Activated naive CD4-positive, alpha-beta T cell treated with anti-CD3 and anti-CD28 coated beads, Interleukin-2, amount 50 U/mL, for 24 hours (primary cell): ENCODE data around the gene MCUB.
"Not testable (repeated sequence)": the region's sequence is repeated elsewhere in the genome, so short reads cannot be mapped to it uniquely, and the experiment has no call there.

Source experiments
- H3K27ac Mint-ChIP-seq: one replicate; pipeline ENCODE4 v1.8.0; 2021; ENCODE audit warnings: mild to moderate bottlenecking, mixed read lengths
- H3K27me3 Mint-ChIP-seq: one replicate; pipeline ENCODE4 v1.8.0; 2021; ENCODE audit warnings: mixed read lengths
- H3K36me3 Mint-ChIP-seq: one replicate; pipeline ENCODE4 v1.8.0; 2021; ENCODE audit warnings: mixed read lengths
- H3K4me1 Mint-ChIP-seq: one replicate; pipeline ENCODE4 v1.8.0; 2021; ENCODE audit warnings: mixed read lengths
- H3K4me3 Mint-ChIP-seq: one replicate; pipeline ENCODE4 v1.8.0; 2021; ENCODE audit warnings: mild to moderate bottlenecking, mixed read lengths
- H3K9me3 Mint-ChIP-seq: one replicate; pipeline ENCODE4 v1.8.0; 2021; ENCODE audit warnings: mixed read lengths

MCUB gene

DNA sequence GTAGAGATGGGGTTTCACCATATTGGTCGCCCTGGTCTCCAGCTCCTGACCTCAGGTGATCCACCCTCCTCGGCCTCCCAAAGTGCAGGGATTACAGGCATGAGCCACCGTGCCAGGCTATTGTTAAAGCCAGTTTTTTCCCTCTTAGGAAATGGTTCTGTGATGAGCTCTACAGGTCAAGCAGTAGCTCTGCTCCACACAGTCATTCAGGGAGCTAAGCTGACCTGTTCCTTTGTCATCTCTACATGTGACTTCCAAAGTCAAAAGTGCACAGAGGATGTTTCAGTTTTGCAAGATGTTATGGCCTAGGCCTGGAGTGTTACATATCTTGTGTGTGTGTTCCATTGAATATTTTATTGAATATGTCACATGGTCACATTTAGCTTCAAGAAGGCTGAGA, 11.4 kb downstream of the MCUB start:
- H3K4me3 Mint-ChIP-seq = no peak overlapping the region
- H3K27me3 Mint-ChIP-seq = no peaks in the 10 kb centered on the region
- H3K4me1 Mint-ChIP-seq = peaks cover 76% of the 10 kb centered on the region
- H3K27ac Mint-ChIP-seq = peak overlapping the region; percentile 60
- peaks cover 15% of the 10 kb centered on the region for H3K36me3 Mint-ChIP-seq
- H3K9me3 Mint-ChIP-seq = no peaks in the 10 kb centered on the region

DNA sequence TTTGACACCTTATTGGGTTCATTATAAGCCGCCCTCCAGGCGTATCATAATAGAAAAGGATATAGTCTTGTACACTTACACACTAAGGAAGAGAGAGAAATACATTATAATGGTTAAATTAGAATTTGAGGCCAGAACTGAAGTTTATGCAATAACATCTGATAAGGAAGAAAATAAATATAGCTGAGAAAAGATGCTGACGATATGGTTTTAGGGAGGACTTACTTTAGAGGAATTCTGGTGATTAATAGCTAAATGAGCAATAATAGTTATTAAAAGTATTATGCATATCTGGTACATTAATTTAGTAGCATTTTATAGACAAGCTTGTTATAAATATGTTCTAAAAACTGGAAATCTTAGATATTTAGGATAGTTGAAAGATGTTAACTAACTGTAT, 12.1 kb downstream of the MCUB start:
- Mint-ChIP-seq H3K27ac (no peak overlapping the region), H3K4me1 (peaks cover 75% of the 10 kb centered on the region), H3K27me3 (no peaks in the 10 kb centered on the region), H3K36me3 (peaks cover 15% of the 10 kb centered on the region), H3K4me3 (no peak overlapping the region), H3K9me3 (no peaks in the 10 kb centered on the region)

DNA sequence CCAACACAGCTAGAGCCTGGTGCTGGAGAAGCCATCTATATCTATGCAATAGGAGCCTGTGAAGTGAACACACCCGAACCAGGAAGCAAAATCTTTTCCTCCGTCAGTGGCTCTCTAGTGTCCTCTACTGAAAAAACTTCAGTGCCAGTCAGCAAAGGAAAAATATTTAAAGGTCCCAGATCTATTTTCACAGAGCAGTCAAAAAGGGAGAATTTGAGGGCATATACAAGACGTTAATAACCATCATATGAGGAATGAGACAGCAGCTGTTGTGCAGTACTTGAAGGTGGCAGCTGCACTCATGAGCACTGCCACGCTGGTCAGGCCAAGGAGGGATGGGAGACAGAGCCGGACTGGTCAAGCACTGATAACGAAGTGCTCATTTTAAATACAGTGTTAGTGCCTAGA, 14.4 kb downstream of the MCUB start:
- peak overlapping the region; percentile 49 for H3K4me3 Mint-ChIP-seq
- no peaks in the 10 kb centered on the region for H3K27me3 Mint-ChIP-seq
- peak overlapping the region; percentile 73 for H3K27ac Mint-ChIP-seq
- peaks cover 75% of the 10 kb centered on the region for H3K4me1 Mint-ChIP-seq
- no peaks in the 10 kb centered on the region for H3K9me3 Mint-ChIP-seq
- peaks cover 15% of the 10 kb centered on the region for H3K36me3 Mint-ChIP-seq

DNA sequence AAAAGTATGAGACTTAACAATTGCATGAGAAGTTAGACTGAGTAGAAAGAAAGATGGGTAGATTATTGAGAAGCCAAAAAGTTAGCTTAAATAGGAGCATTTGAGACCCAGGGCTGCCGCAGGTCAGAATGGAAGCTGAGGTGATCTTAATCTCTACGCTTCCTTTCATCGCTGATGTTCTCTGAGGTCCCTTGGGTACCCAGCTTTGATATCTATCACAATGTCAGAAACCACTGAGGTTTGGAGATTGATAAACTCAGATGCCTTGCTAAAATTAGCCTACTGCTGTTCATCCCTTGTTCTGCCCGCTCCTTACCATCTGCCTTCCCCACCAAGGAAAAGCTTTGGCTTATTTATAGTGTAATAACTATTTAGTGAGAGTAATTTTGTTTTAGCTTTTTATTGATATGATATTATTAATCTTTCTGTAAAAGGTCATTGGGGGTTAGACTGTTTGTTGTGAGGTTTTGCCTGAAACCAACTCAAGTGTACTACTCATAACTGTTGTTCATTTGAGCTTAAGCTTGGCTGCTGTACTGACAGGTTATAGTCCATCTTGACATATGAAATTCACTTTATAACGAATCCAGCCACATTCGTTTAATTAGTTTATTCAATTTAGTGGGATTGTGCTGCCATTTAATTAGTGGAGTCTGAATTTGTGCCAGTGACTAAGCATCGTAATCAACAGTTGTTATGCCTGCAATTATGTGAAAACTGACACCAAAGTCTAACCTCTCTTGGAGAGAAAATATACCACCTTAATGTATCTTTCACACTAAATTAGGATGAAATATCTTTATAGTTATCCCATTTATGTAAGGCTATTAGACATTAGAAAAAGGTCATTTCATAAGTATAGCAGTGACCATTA, 15.1 kb downstream of the MCUB start:
- peaks cover 70% of the 10 kb centered on the region for H3K4me1 Mint-ChIP-seq
- peak overlapping the region; percentile 73 for H3K27ac Mint-ChIP-seq
- peaks cover 15% of the 10 kb centered on the region for H3K36me3 Mint-ChIP-seq
- peak overlapping the region; percentile 49 for H3K4me3 Mint-ChIP-seq
- no peaks in the 10 kb centered on the region for H3K9me3 Mint-ChIP-seq
- H3K27me3 Mint-ChIP-seq = no peaks in the 10 kb centered on the region

DNA sequence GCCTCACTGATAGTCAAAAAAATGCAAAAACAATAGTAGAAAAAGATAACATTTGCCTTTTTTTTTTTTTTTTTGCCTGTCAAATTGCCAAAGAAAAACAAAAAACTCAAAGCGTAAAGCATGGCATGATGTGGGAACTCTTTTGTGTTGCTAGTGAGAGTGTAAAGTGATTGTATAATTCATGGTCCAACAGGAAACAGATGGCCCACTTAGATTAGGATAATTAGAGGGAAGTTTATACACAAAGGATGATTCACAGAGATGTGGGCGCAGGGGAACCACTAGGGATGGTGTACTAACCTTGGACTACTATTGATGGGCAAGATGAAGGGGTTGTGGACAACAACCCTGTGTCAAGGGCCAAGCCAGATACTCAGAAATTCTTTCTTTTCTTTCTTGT, 16.4 kb downstream of the MCUB start:
- H3K27ac Mint-ChIP-seq = peak overlapping the region; percentile 70
- peak overlapping the region; percentile 51 for H3K4me3 Mint-ChIP-seq
- H3K9me3 Mint-ChIP-seq = no peaks in the 10 kb centered on the region
- peaks cover 17% of the 10 kb centered on the region for H3K36me3 Mint-ChIP-seq
- no peaks in the 10 kb centered on the region for H3K27me3 Mint-ChIP-seq
- H3K4me1 Mint-ChIP-seq = peaks cover 69% of the 10 kb centered on the region

DNA sequence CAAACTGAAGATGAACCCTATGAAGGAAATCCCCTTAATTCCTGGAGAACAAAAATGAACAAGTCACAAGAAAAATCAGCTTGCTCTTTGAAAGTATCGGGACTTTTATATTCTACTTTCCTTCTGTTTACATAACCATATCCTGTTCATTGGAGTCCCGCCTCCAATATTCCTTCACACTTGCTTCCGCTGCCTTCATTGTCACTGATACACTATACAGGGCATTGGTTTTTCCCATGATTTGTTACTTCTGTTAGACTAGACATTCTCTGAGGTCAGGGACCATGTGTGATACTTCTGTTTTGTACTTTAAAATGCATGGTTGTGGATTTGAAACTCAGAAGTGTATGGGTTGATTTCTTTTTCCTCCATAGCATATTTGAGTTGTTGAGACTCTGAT, 18.8 kb downstream of the MCUB start:
- peaks cover 66% of the 10 kb centered on the region for H3K4me1 Mint-ChIP-seq
- H3K36me3 Mint-ChIP-seq = peaks cover 20% of the 10 kb centered on the region
- H3K9me3 Mint-ChIP-seq = no peaks in the 10 kb centered on the region
- H3K27ac Mint-ChIP-seq = peak overlapping the region; percentile 84
- H3K27me3 Mint-ChIP-seq = no peaks in the 10 kb centered on the region
- peak overlapping the region; percentile 42 for H3K4me3 Mint-ChIP-seq

DNA sequence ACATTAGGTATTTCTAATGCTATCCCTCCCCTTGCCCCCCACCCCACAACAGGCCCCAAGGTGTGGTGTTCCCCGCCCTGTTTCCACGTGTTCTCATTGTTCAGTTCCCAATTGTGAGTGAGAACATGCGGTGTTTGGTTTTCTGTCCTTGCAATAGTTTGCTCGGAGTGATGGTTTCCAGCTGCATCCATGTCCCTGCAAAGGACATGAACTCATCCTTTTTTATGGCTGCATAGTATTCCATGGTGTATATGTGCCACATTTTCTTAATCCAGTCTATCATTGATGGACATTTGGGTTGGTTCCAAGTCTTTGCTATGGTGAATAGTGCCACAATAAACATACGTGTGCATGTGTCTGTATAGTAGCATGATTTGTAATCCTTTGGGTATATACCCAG, 20.0 kb downstream of the MCUB start:
- not testable (repeated sequence) for H3K4me3 Mint-ChIP-seq, H3K9me3 Mint-ChIP-seq

DNA sequence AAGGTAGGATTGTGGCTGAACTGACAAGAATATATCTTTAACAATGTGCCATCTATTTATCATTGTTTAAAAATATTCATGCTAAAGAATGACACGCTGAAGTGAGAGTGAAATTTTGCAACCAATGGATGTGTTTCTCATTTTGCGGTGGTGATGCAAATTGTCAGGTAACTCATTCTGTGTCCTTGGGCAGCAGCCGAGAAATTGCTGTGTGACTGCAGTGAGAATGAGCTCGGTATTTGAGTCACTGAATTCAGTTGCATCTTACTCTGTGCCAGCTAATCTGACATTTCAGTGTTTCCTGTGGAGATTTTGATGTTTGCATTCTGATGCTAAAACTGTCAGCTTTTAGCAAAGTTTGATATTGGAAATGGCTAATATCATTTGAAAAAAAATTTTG, 28.1 kb downstream of the MCUB start:
- Mint-ChIP-seq H3K4me3 (peak overlapping the region; percentile 43), H3K4me1 (peaks cover 78% of the 10 kb centered on the region), H3K36me3 (peaks cover 10% of the 10 kb centered on the region), H3K9me3 (no peaks in the 10 kb centered on the region), H3K27me3 (no peaks in the 10 kb centered on the region), H3K27ac (peak overlapping the region; percentile 92)

More for the DNA sequence above, 20.0 kb downstream of the MCUB start:
- Mint-ChIP-seq H3K36me3 (peaks cover 20% of the 10 kb centered on the region), H3K4me1 (peaks cover 66% of the 10 kb centered on the region)
- not testable (repeated sequence) for H3K27ac Mint-ChIP-seq, H3K27me3 Mint-ChIP-seq

DNA sequence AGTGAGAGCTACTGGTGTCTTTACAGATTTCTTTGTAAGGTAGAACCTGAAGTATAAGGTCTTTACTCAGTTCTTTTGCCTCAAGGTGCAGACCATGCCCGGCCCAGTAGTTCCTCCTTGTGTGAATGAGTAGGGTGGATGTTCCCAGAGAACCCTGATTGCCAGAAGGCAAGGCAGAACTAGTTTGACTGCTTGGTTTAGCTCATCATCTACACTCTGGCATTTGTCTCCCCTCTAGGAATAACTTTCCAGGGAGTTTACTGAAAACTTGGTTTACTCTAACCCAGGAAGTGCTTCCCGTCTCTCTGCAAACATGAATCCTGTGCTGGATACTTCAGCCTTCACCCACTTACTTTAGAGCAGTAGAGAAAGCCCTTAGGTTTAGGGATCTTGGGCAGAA, 29.1 kb downstream of the MCUB start:
- Mint-ChIP-seq H3K36me3 (peaks cover 6% of the 10 kb centered on the region), H3K9me3 (no peaks in the 10 kb centered on the region), H3K4me1 (peaks cover 73% of the 10 kb centered on the region), H3K27me3 (no peaks in the 10 kb centered on the region), H3K27ac (peak overlapping the region; percentile 92), H3K4me3 (peak overlapping the region; percentile 57)

DNA sequence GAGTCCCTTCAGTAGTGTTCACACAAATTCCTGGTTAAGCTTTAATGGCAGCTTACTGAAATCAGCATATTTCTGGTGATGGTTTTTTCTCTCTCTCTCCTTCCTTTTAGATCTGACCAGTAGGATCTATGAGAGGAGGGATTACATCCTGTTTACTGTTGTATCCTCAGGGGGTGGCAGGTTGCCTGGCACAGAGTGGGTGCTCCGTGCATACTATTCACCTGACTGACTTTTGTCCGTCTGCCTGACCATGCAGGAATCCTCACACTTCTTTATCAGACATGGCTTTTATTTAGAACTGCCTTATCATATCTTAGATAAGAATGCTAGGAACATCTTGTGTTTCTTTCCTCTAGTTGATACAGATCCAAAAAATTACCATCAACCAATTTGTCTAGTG, 29.6 kb downstream of the MCUB start:
- peak overlapping the region; percentile 57 for H3K4me3 Mint-ChIP-seq
- peak overlapping the region; percentile 92 for H3K27ac Mint-ChIP-seq

DNA sequence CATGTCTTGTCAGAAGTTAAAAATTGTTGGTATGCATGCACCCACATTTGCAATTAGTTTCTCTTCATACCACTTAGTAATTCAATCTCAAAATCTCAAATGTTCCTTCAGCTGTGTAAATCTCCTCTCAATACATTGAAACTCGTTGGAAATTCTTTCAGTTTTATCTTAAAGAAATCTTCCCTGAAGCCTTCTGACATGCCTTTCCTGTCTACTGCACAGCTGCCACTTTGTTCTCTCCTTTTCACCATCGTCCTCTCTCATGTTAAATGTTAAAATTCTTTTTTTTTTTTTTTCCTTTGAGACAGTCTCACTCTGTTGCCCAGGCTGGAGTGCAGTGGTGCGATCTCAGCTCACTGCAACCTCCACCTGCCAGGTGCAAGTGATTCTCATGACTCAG, 30.9 kb downstream of the MCUB start:
- H3K9me3 Mint-ChIP-seq = no peaks in the 10 kb centered on the region
- peak overlapping the region; percentile 8 for H3K4me3 Mint-ChIP-seq
- H3K4me1 Mint-ChIP-seq = peaks cover 57% of the 10 kb centered on the region
- peak overlapping the region; percentile 85 for H3K27ac Mint-ChIP-seq
- peaks cover 7% of the 10 kb centered on the region for H3K36me3 Mint-ChIP-seq
- H3K27me3 Mint-ChIP-seq = no peaks in the 10 kb centered on the region

More for the DNA sequence above, 29.6 kb downstream of the MCUB start:
- no peaks in the 10 kb centered on the region for H3K9me3 Mint-ChIP-seq
- peaks cover 6% of the 10 kb centered on the region for H3K36me3 Mint-ChIP-seq
- peaks cover 70% of the 10 kb centered on the region for H3K4me1 Mint-ChIP-seq
- H3K27me3 Mint-ChIP-seq = no peaks in the 10 kb centered on the region

DNA sequence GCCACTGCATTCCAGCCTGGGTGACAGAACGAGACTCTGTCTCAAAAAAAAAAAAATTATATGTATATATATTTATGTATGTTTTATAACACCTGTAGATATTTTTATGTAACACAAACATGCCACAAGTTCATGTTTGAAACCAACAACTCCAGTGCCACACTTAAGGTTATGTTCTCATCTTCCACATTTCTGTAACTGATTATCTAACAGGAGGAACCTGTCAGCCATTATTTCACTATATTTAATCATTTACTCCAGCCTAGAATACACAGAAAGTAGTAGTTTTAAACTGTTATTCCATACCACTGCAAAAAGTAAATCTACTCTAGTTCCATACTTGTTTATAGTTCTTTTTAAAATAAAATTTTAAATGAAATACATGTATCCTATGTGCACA, 32.3 kb downstream of the MCUB start:
- no peaks in the 10 kb centered on the region for H3K9me3 Mint-ChIP-seq
- H3K4me3 Mint-ChIP-seq = no peak overlapping the region
- peaks cover 52% of the 10 kb centered on the region for H3K4me1 Mint-ChIP-seq
- H3K27me3 Mint-ChIP-seq = no peaks in the 10 kb centered on the region
- peaks cover 5% of the 10 kb centered on the region for H3K36me3 Mint-ChIP-seq
- peak overlapping the region; percentile 86 for H3K27ac Mint-ChIP-seq

DNA sequence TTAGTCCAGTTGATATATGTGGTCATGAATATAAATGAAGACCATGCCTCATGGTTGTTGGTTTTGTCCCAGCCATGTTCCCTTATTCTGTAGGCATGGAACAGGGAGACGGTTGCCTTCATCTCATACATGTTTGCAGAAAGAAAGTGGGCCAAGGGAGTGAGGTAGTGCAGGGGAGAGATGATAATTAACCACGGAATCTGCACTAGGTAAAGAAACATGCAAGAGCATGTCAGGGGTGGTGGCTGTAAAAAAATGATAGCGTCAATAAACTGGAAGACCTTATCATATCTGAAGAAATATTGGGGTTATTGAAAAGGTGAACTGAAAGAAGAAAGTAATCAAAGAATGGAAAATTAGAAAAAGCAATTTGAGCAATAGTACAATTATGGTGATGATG, 35.1 kb downstream of the MCUB start:
- H3K27ac Mint-ChIP-seq = not testable (repeated sequence)

DNA sequence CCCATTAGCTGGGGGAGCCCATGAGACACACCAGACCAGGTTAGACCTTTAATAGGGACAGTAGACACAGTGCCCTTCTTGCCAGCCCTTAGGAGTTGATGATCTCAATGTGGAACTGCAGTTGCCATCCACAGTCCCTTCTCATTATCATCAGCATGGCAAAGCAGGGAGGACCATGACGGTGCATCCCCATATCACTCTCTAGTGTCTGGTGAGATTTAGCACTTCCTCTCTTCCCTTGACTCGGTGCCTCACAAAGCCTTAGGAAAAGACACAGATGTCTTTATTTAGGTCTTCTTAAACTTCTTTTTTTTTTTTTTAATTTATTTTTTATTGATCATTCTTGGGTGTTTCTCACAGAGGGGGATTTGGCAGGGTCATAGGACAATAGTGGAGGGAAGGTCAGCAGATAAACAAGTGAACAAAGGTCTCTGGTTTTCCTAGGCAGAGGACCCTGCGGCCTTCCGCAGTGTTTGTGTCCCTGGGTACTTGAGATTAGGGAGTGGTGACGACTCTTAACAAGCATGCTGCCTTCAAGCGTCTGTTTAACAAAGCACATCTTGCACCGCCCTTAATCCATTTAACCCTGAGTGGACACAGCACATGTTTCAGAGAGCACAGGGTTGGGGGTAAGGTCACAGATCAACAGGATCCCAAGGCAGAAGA, 36.5 kb downstream of the MCUB start:
- H3K4me1 Mint-ChIP-seq = peaks cover 44% of the 10 kb centered on the region
- not testable (repeated sequence) for H3K27ac Mint-ChIP-seq, H3K9me3 Mint-ChIP-seq, H3K27me3 Mint-ChIP-seq, H3K4me3 Mint-ChIP-seq
- peaks cover 16% of the 10 kb centered on the region for H3K36me3 Mint-ChIP-seq

More for the DNA sequence above, 35.1 kb downstream of the MCUB start:
- H3K27me3 Mint-ChIP-seq, H3K4me3 Mint-ChIP-seq, H3K9me3 Mint-ChIP-seq: not testable (repeated sequence)
- Mint-ChIP-seq H3K36me3 (peaks cover 10% of the 10 kb centered on the region), H3K4me1 (peaks cover 48% of the 10 kb centered on the region)

DNA sequence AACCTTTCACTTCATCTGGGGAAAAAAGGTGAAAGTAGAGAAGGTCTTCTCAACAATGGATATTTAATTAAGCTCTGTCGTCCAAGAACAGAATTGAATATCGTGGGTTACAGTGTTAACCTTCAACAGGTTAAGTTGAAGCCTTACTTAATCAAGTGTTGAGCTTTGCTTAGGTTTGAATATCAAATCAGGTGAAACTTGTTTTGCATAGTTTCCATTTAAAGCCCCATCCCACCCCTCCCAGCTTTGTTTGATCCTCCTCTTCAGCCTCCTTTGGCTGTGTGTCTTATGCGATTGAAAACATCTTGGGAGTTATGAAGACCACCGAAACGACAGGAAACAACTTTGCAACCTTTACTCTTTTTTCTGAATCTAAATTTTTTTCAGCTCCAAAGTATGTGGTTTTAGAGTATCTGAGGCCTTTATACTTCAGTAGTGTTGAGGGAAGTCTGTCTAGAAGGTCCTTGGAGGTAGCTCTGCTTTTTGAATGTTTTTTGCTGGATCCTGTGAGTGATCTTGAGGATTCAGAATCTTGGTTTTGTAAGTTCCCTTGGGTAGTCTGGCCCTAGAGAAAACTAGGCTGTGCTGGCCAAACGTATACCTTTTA, 39.1 kb downstream of the MCUB start:
- Mint-ChIP-seq H3K27me3 (no peaks in the 10 kb centered on the region), H3K27ac (peak overlapping the region; percentile 91), H3K4me1 (peaks cover 45% of the 10 kb centered on the region), H3K36me3 (peaks cover 20% of the 10 kb centered on the region), H3K9me3 (no peaks in the 10 kb centered on the region), H3K4me3 (peak overlapping the region; percentile 66)

DNA sequence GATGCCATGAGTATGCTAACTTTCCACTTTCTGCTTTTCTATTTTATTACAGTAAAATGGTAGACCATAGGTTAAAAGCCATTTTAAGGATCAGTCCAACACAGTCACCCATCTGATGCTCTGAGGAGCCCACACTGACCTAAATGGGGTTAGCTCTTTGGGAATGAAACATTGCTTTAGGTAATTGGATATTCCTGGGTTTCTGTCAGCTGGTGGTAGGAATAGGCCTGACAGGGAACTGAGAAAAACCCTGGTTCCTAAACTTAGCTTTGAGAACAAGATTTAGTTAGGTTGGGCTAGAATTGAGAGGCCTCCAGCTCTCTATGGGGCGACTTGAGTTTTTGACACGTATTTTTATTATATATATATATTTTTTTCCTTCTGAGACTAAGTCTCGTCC, 40.4 kb downstream of the MCUB start:
- peaks cover 30% of the 10 kb centered on the region for H3K36me3 Mint-ChIP-seq
- H3K9me3 Mint-ChIP-seq = peaks cover 6% of the 10 kb centered on the region
- H3K4me3 Mint-ChIP-seq = no peak overlapping the region
- H3K27ac Mint-ChIP-seq = peak overlapping the region; percentile 82
- peaks cover 54% of the 10 kb centered on the region for H3K4me1 Mint-ChIP-seq
- H3K27me3 Mint-ChIP-seq = no peaks in the 10 kb centered on the region
